Measurements from ENCODE around the gene SRL. TPM values are rescaled to one million over a fixed set of nuclear protein-coding genes. Genes with fewer than 3 reads are reported as not detected.

Gene SRL
- polyA plus RNA-seq, 1 of the 3 experiments (the other 2 are of a cell fraction): not detected

GRCh38 chr16:4244254-4245076 is 2.6 kb upstream of the SRL start:
- Histone ChIP-seq H3K27me3 (ENCODE audit: insufficient read depth) (no peaks in the 10 kb centered on the region), H3K4me3 (ENCODE audit: low read depth in 2 of 2, low read length in 1 of 2) (no peak overlapping the region), H3K4me2 (no peak overlapping the region), H3F3A (replicated peaks; ENCODE audit: insufficient read depth) (no peaks in the 10 kb centered on the region), H3K9me3 (no peaks in the 10 kb centered on the region), H3K79me2 (ENCODE audit: insufficient read depth) (no peaks in the 10 kb centered on the region), H3K4me1 (ENCODE audit: control insufficient read depth in 1 of 2, insufficient read depth in 2 of 2, low read depth in 1 of 2, low read length in 1 of 2) (no peaks in the 10 kb centered on the region; a peak in 1 of 4 replicates), H3K36me3 (replicated peaks in 1 of 2; ENCODE audit: control insufficient read depth in 1 of 2, insufficient read depth in 2 of 2, low read length in 1 of 2) (no peaks in the 10 kb centered on the region), H3K9me2 (no peaks in the 10 kb centered on the region), H3K27ac (ENCODE audit: low read depth in 2 of 2, low read length in 1 of 2) (no peak overlapping the region), H4K20me1 (ENCODE audit: insufficient read depth) (no peaks in the 10 kb centered on the region), H3K9ac (no peak overlapping the region), H2AFZ (ENCODE audit: low read depth) (no peak overlapping the region)
- DNase-seq: no peak
- POLR2A ChIA-PET: interaction anchor here (0.7 kb wide), 1 partner anchor 125 kb away, joined by 3 read pairs; no protein-coding TSS in a partner anchor
- TF ChIP-seq EZH2phosphoT487 (IDR thresholded peaks at IDR 0.05; ENCODE audit: borderline replicate concordance, low read depth) (no peak), TAF1 (IDR thresholded peaks at IDR 0.05; ENCODE audit: borderline replicate concordance, low read depth, low read length) (no peak), FOXJ3 (CRISPR knock-in tag; IDR thresholded peaks at IDR 0.05) (no peak), CHD2 (IDR thresholded peaks at IDR 0.05; ENCODE audit: low read length, partially characterized antibody) (no peak), EP300 (IDR thresholded peaks at IDR 0.05; ENCODE audit: borderline replicate concordance in 1 of 2, low read depth in 1 of 2, low read length in 1 of 2) (no peak), RAD21 (IDR thresholded peaks at IDR 0.05; ENCODE audit: low read length) (no peak)
- TF ChIP-seq, protein P1, sequence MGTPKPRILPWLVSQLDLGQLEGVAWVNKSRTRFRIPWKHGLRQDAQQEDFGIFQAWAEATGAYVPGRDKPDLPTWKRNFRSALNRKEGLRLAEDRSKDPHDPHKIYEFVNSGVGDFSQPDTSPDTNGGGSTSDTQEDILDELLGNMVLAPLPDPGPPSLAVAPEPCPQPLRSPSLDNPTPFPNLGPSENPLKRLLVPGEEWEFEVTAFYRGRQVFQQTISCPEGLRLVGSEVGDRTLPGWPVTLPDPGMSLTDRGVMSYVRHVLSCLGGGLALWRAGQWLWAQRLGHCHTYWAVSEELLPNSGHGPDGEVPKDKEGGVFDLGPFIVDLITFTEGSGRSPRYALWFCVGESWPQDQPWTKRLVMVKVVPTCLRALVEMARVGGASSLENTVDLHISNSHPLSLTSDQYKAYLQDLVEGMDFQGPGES (IDR thresholded peaks at IDR 0.05; ENCODE audit: low read depth, low read length): no peak
- 80% methylated on average over 10 of the region's 10 CpGs for WGBS (ENCODE audit: low lambda C conversion rate)
- CTCF ChIA-PET: interaction anchor here (1.1 to 3.7 kb wide), 3 partner anchors 9 to 261 kb away, joined by 4 to 16 read pairs (median 4); no protein-coding TSS in a partner anchor

GRCh38 chr16:4241258-4241927 is 487 bp downstream of the SRL start:
- Histone ChIP-seq H3K36me3 (replicated peaks in 1 of 2; ENCODE audit: control insufficient read depth in 1 of 2, insufficient read depth in 2 of 2, low read length in 1 of 2) (no peaks in the 10 kb centered on the region), H3K4me3 (ENCODE audit: low read depth in 2 of 2, low read length in 1 of 2) (no peak overlapping the region), H3K79me2 (ENCODE audit: insufficient read depth) (no peaks in the 10 kb centered on the region), H3K9me3 (no peaks in the 10 kb centered on the region), H2AFZ (ENCODE audit: low read depth) (no peak overlapping the region), H3K27me3 (ENCODE audit: insufficient read depth) (no peaks in the 10 kb centered on the region), H3K4me1 (ENCODE audit: control insufficient read depth in 1 of 2, insufficient read depth in 2 of 2, low read depth in 1 of 2, low read length in 1 of 2) (peaks cover 0 to 2% of the 10 kb centered on the region in 2 experiments; a peak in 1 of 4 replicates), H3K9ac (no peak overlapping the region), H3K4me2 (no peak overlapping the region), H3K27ac (ENCODE audit: low read depth in 2 of 2, low read length in 1 of 2) (no peak overlapping the region), H3K9me2 (no peaks in the 10 kb centered on the region), H4K20me1 (ENCODE audit: insufficient read depth) (no peaks in the 10 kb centered on the region), H3F3A (replicated peaks; ENCODE audit: insufficient read depth) (no peaks in the 10 kb centered on the region)
- POLR2A ChIA-PET: no interaction called here
- 75% methylated on average over 17 of the region's 17 CpGs for WGBS (ENCODE audit: low lambda C conversion rate)
- no peak for TF ChIP-seq EZH2phosphoT487 (IDR thresholded peaks at IDR 0.05; ENCODE audit: borderline replicate concordance, low read depth)
- TF ChIP-seq NFIC (IDR thresholded peaks at IDR 0.05; ENCODE audit: borderline replicate concordance): no peak
- TF ChIP-seq, protein P2, sequence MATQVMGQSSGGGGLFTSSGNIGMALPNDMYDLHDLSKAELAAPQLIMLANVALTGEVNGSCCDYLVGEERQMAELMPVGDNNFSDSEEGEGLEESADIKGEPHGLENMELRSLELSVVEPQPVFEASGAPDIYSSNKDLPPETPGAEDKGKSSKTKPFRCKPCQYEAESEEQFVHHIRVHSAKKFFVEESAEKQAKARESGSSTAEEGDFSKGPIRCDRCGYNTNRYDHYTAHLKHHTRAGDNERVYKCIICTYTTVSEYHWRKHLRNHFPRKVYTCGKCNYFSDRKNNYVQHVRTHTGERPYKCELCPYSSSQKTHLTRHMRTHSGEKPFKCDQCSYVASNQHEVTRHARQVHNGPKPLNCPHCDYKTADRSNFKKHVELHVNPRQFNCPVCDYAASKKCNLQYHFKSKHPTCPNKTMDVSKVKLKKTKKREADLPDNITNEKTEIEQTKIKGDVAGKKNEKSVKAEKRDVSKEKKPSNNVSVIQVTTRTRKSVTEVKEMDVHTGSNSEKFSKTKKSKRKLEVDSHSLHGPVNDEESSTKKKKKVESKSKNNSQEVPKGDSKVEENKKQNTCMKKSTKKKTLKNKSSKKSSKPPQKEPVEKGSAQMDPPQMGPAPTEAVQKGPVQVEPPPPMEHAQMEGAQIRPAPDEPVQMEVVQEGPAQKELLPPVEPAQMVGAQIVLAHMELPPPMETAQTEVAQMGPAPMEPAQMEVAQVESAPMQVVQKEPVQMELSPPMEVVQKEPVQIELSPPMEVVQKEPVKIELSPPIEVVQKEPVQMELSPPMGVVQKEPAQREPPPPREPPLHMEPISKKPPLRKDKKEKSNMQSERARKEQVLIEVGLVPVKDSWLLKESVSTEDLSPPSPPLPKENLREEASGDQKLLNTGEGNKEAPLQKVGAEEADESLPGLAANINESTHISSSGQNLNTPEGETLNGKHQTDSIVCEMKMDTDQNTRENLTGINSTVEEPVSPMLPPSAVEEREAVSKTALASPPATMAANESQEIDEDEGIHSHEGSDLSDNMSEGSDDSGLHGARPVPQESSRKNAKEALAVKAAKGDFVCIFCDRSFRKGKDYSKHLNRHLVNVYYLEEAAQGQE (IDR thresholded peaks at IDR 0.05; ENCODE audit: low read depth, low read length): no peak
- no peak for TF ChIP-seq ZBTB33 (IDR thresholded peaks at IDR 0.05; ENCODE audit: borderline replicate concordance, low read depth)
- TF ChIP-seq NRF1 (IDR thresholded peaks at IDR 0.05; ENCODE audit: low read depth, low read length): no peak
- TF ChIP-seq GABPA (IDR thresholded peaks at IDR 0.05; ENCODE audit: low read depth): no peak
- TF ChIP-seq PBX3 (IDR thresholded peaks at IDR 0.05): no peak
- CTCF ChIA-PET: interaction anchor here (1.2 to 1.5 kb wide), 4 partner anchors 10 to 259 kb away, joined by 3 to 10 read pairs (median 6); no protein-coding TSS in a partner anchor
- DNase-seq: peak; percentile 4
